ENCODE data around the gene HNRNPK. TPM values are rescaled to one million over a fixed set of nuclear protein-coding genes. Genes with fewer than 3 reads are reported as not detected.
"Not testable (repeated sequence)": the region's sequence is repeated elsewhere in the genome, so short reads cannot be mapped to it uniquely, and the experiment has no call there.

Gene HNRNPK
- total RNA-seq, 1 donor from 2014 or later, result 173 TPM

GRCh38 chr9:83978992-83979811, 813 bp downstream of the HNRNPK start:
- ATAC-seq (peak; percentile 55), DNase-seq (ENCODE audit: low spot score) (peak; percentile 83)

- DNase-seq (ENCODE audit: low spot score) (no peak), ATAC-seq (no peak)
Measured at GRCh38 chr9:83977196-83977595, 2.8 kb downstream of the HNRNPK start.

GRCh38 chr9:83976372-83976771, 3.6 kb downstream of the HNRNPK start:
- DNase-seq (ENCODE audit: low spot score) (no peak), ATAC-seq (no peak)

GRCh38 chr9:83975300-83975699, 4.7 kb downstream of the HNRNPK start:
- no peak for DNase-seq (ENCODE audit: low spot score)
- no peak for ATAC-seq

GRCh38 chr9:83972286-83972685, 7.7 kb downstream of the HNRNPK start:
- DNase-seq (ENCODE audit: low spot score), result no peak
- no peak for ATAC-seq

- ATAC-seq (no peak), DNase-seq (ENCODE audit: low spot score) (no peak)
Measured at GRCh38 chr9:83971485-83971884, 8.5 kb downstream of the HNRNPK start.

GRCh38 chr9:83969602-83970001, 10.4 kb downstream of the HNRNPK start:
- DNase-seq (ENCODE audit: low spot score), result no peak
- no peak for ATAC-seq

- ATAC-seq, result no peak
- DNase-seq (ENCODE audit: low spot score), result no peak
Measured at GRCh38 chr9:83967073-83967472, 12.9 kb downstream of the HNRNPK start.

GRCh38 chr9:83966209-83966582, 13.8 kb downstream of the HNRNPK start:
- DNase-seq (ENCODE audit: low spot score) (peak; percentile 38), ATAC-seq (no peak)

GRCh38 chr9:83965350-83966208, 14.4 kb downstream of the HNRNPK start:
- no peak for DNase-seq (ENCODE audit: low spot score)
- ATAC-seq, result no peak

GRCh38 chr9:83964973-83965349, 15.1 kb downstream of the HNRNPK start:
- ATAC-seq (peak; percentile 33), DNase-seq (ENCODE audit: low spot score) (no peak)

GRCh38 chr9:83962165-83962564, 17.9 kb downstream of the HNRNPK start:
- DNase-seq (ENCODE audit: low spot score), result peak; percentile 47
- peak; percentile 77 for ATAC-seq

GRCh38 chr9:83960991-83961390, 19.0 kb downstream of the HNRNPK start:
- DNase-seq (ENCODE audit: low spot score) (no peak), ATAC-seq (no peak)

GRCh38 chr9:83959061-83959460, 21.0 kb downstream of the HNRNPK start:
- no peak for DNase-seq (ENCODE audit: low spot score)
- ATAC-seq, result peak; percentile 2

GRCh38 chr9:83957248-83957513, 22.8 kb downstream of the HNRNPK start:
- ATAC-seq, result peak; percentile 26

GRCh38 chr9:83956436-83957247, 23.4 kb downstream of the HNRNPK start:
- ATAC-seq (peak; percentile 93), DNase-seq (ENCODE audit: low spot score) (peak; percentile 97)

More at GRCh38 chr9:83957248-83957513, 22.8 kb downstream of the HNRNPK start:
- DNase-seq (ENCODE audit: low spot score), result no peak

GRCh38 chr9:83956086-83956435, 24.0 kb downstream of the HNRNPK start:
- DNase-seq (ENCODE audit: low spot score) (no peak), ATAC-seq (peak; percentile 53)

- not testable (repeated sequence) for DNase-seq (ENCODE audit: low spot score); ATAC-seq
Measured at GRCh38 chr9:83948096-83948495, 31.9 kb downstream of the HNRNPK start.

GRCh38 chr9:83940590-83941303, 39.3 kb downstream of the HNRNPK start:
- ATAC-seq (peak; percentile 82), DNase-seq (ENCODE audit: low spot score) (no peak)

GRCh38 chr9:83937861-83938455, 42.1 kb downstream of the HNRNPK start:
- ATAC-seq (peak; percentile 73), DNase-seq (ENCODE audit: low spot score) (no peak)

Measured in left lobe of liver (tissue), 2 donors.